Fibroblast of lung (primary cell): Measurements from ENCODE around the gene LAYN. TPM values are rescaled to one million over a fixed set of nuclear protein-coding genes. Genes with fewer than 3 reads are reported as not detected.
A peak's percentile ranks its signal among the peaks of the same experiment; 100 is the strongest.

Source experiments
- DNase-seq, 2 donors: peaks; one replicate each; pipeline versions ENCODE4 v3.0.0 to v3.0.0-alpha.2; 2010; ENCODE audit warnings: low read depth in 2 of 2
- H2AFZ ChIP-seq: 2 replicates; pipeline ENCODE4 v1.5.1; 2012; ENCODE audit warnings: low read length, control low read depth, inconsistent platforms
- H3K27ac ChIP-seq: 2 replicates; pipeline ENCODE4 v1.5.1; 2011; ENCODE audit warnings: low read length, control low read depth; ENCODE audit not compliant: insufficient read depth
- H3K27me3 ChIP-seq: 2 replicates; pipeline ENCODE4 v1.5.1; 2011; ENCODE audit warnings: mild to moderate bottlenecking, low read length; ENCODE audit not compliant: control insufficient read depth, insufficient read depth
- H3K36me3 ChIP-seq: 2 replicates; pipeline ENCODE4 v1.5.1; 2011; ENCODE audit warnings: low read length; ENCODE audit not compliant: control insufficient read depth, insufficient read depth
- H3K4me1 ChIP-seq: 2 replicates; pipeline ENCODE4 v1.5.1; 2011; ENCODE audit warnings: low read length; ENCODE audit not compliant: control insufficient read depth, insufficient read depth; ENCODE audit errors: extremely low read depth
- H3K4me2 ChIP-seq: 2 replicates; pipeline ENCODE4 v1.5.1; 2011; ENCODE audit warnings: low read length, control low read depth; ENCODE audit not compliant: insufficient read depth; ENCODE audit errors: extremely low read depth
- H3K4me3 ChIP-seq, 4 experiments: fragments of 200-600 bp in 1 of 4; sonication (generic) in 1 of 4; replicated peaks in 1 of 4; 2 replicates each; pipeline ENCODE4 v1.5.1; 2011 to 2016; ENCODE audit warnings: low read length in 4 of 4, low read depth in 3 of 4, mild to moderate bottlenecking in 3 of 4, control low read depth in 2 of 4, inconsistent platforms in 1 of 4, mixed read lengths in 1 of 4; ENCODE audit not compliant: insufficient read depth in 1 of 4; ENCODE audit errors: control extremely low read depth in 1 of 4
- H3K79me2 ChIP-seq: 2 replicates; pipeline ENCODE4 v1.5.1; 2012; ENCODE audit warnings: mild to moderate bottlenecking, low read length, inconsistent platforms; ENCODE audit not compliant: control insufficient read depth, insufficient read depth
- H3K9ac ChIP-seq: 2 replicates; pipeline ENCODE4 v1.5.1; 2011; ENCODE audit warnings: mild to moderate bottlenecking, low read length, control low read depth; ENCODE audit not compliant: insufficient read depth
- H3K9me3 ChIP-seq: 2 replicates; pipeline ENCODE4 v1.5.1; 2012; ENCODE audit warnings: low read depth, low read length; ENCODE audit not compliant: control insufficient read depth, insufficient read depth
- H4K20me1 ChIP-seq: 2 replicates; pipeline ENCODE4 v1.5.1; 2011; ENCODE audit warnings: low read length; ENCODE audit not compliant: control insufficient read depth, insufficient read depth; ENCODE audit errors: extremely low read depth
- CTCF ChIP-seq, 2 donors: IDR thresholded peaks in 1 of 2; conservative IDR thresholded peaks in 1 of 2; 1 replicate in 1 of 2; 2 replicates in 1 of 2; pipeline ENCODE4 v1.5.1; 2011 to 2012; ENCODE audit warnings: low read length in 2 of 2, control low read depth in 1 of 2, inconsistent platforms in 1 of 2, low read depth in 1 of 2, mild to moderate bottlenecking in 1 of 2
- EZH2 ChIP-seq: IDR thresholded peaks from 2 replicates; pipeline ENCODE4 v1.5.1; 2012; ENCODE audit warnings: low read length, control low read depth, mild to moderate bottlenecking; ENCODE audit errors: missing control alignments
- polyA plus RNA-seq, 2 donors: library from polyadenylated mRNA; depleted of rRNA in 1 of 2; stranded (reverse) in 1 of 2; unstranded in 1 of 2; fragments of >200 nt; gene quantifications; 2 replicates each; pipeline ENCODE4 v1.2.1, GENCODE V29; 2011 to 2012; ENCODE audit warnings: missing spikeins in 1 of 2
- total RNA-seq: library from RNA; depleted of rRNA; stranded (reverse); fragments of >200 nt; gene quantifications from 2 replicates; pipeline ENCODE4 v1.2.1, GENCODE V29; 2014

LAYN gene
- total and polyA plus RNA-seq, 2 donors (not counting 1 experiment from before 2014, with no cell fraction given) = 117 to 140 TPM

GRCh38 chr11:111582163-111582562 is 41.6 kb downstream of the LAYN start:
- H2AFZ ChIP-seq = peak overlapping the region; percentile 6
- H3K79me2 ChIP-seq = no peaks in the 10 kb centered on the region
- no peak overlapping the region for H3K9ac ChIP-seq
- no peak overlapping the region for H3K4me2 ChIP-seq
- H3K36me3 ChIP-seq = no peaks in the 10 kb centered on the region
- no peak overlapping the region for H3K27ac ChIP-seq
- H3K4me3 ChIP-seq = no peak overlapping the region
- no peaks in the 10 kb centered on the region for H3K27me3 ChIP-seq
- no peaks in the 10 kb centered on the region for H4K20me1 ChIP-seq
- TF ChIP-seq CTCF (conservative IDR thresholded peaks at IDR 0.05 in 1 of 2, IDR thresholded peaks at IDR 0.05 in 1 of 2; ENCODE audit: low read depth in 1 of 2, low read length in 2 of 2) = no peak
- TF ChIP-seq EZH2 = no peak
- no peak for DNase-seq
- H3K9me3 ChIP-seq = no peaks in the 10 kb centered on the region
- peaks cover 4% of the 10 kb centered on the region for H3K4me1 ChIP-seq

GRCh38 chr11:111582881-111583280 is 42.4 kb downstream of the LAYN start:
- no peaks in the 10 kb centered on the region for H3K36me3 ChIP-seq
- H3K9me3 ChIP-seq = no peaks in the 10 kb centered on the region
- H3K4me1 ChIP-seq = peaks cover 4% of the 10 kb centered on the region
- no peak overlapping the region for H3K27ac ChIP-seq
- TF ChIP-seq CTCF (conservative IDR thresholded peaks at IDR 0.05 in 1 of 2, IDR thresholded peaks at IDR 0.05 in 1 of 2; ENCODE audit: low read depth in 1 of 2, low read length in 2 of 2) (no peak), EZH2 (no peak)
- H3K27me3 ChIP-seq = no peaks in the 10 kb centered on the region
- no peak overlapping the region for H3K4me3 ChIP-seq
- H3K4me2 ChIP-seq = no peak overlapping the region
- no peak overlapping the region for H3K9ac ChIP-seq
- no peaks in the 10 kb centered on the region for H3K79me2 ChIP-seq
- no peak overlapping the region for H2AFZ ChIP-seq
- DNase-seq = peak in 1 of 2 donors; percentile 85
- no peaks in the 10 kb centered on the region for H4K20me1 ChIP-seq

GRCh38 chr11:111585371-111585770 is 44.9 kb downstream of the LAYN start:
- H3K4me1 ChIP-seq = peaks cover 4% of the 10 kb centered on the region
- H3K79me2 ChIP-seq = no peaks in the 10 kb centered on the region
- no peaks in the 10 kb centered on the region for H3K27me3 ChIP-seq
- H3K9ac ChIP-seq = no peak overlapping the region
- peak; percentile 51 to 85 for DNase-seq
- no peak overlapping the region for H3K4me3 ChIP-seq
- no peaks in the 10 kb centered on the region for H3K36me3 ChIP-seq
- no peaks in the 10 kb centered on the region for H3K9me3 ChIP-seq
- H4K20me1 ChIP-seq = no peaks in the 10 kb centered on the region
- TF ChIP-seq CTCF (conservative IDR thresholded peaks at IDR 0.05 in 1 of 2, IDR thresholded peaks at IDR 0.05 in 1 of 2; ENCODE audit: low read depth in 1 of 2, low read length in 2 of 2) (no peak), EZH2 (no peak)
- H3K4me2 ChIP-seq = no peak overlapping the region
- no peak overlapping the region for H3K27ac ChIP-seq
- H2AFZ ChIP-seq = peak overlapping the region; percentile 9
